GM12892 (cell line): ENCODE results near the gene HERC6.

Experiments used
- POLR2A ChIP-seq: IDR thresholded peaks from 2 replicates; pipeline ENCODE4 v1.6.1; 2011; ENCODE audit warnings: low read depth, low read length, control low read depth
- POLR2AphosphoS5 ChIP-seq: IDR thresholded peaks from 2 replicates; pipeline ENCODE4 v1.6.1; 2011; ENCODE audit warnings: low read depth, low read length, control low read depth

GRCh38 chr4:88350786-88351185 lies 27.9 kb upstream of the HERC6 start:
- TF ChIP-seq POLR2A (no peak), POLR2AphosphoS5 (no peak)
